Measurements from ENCODE around the gene MIER2.

- TF ChIP-seq PHF8 (IDR thresholded peaks at IDR 0.05; ENCODE audit: borderline replicate concordance, low read depth) = no peak
- TF ChIP-seq CTCF (IDR thresholded peaks at IDR 0.05) = no peak
- no peak for TF ChIP-seq POLR2A (IDR thresholded peaks at IDR 0.05; ENCODE audit: low read length)
- TF ChIP-seq GATA3 (IDR thresholded peaks at IDR 0.05; ENCODE audit: borderline replicate concordance) = no peak
- TF ChIP-seq CBX8 (IDR thresholded peaks at IDR 0.05) = no peak
- no peak for TF ChIP-seq CHD2 (IDR thresholded peaks at IDR 0.05; ENCODE audit: low read length, partially characterized antibody)
- TF ChIP-seq EP300 (IDR thresholded peaks at IDR 0.05) = no peak
Observed at GRCh38 chr19:277131-277530, 67.5 kb downstream of the MIER2 start.

Data from A549 (cell line).